ENCODE data around the gene PYCR2. TPM values are rescaled to one million over a fixed set of nuclear protein-coding genes. Genes with fewer than 3 reads are reported as not detected.

Gene PYCR2
- total and polyA plus RNA-seq, 10 of the 15 experiments (the other 5 are each of a cell fraction or from before 2014, with no cell fraction given), result 1.7 to 81.8 (median 54.9) TPM

DNA sequence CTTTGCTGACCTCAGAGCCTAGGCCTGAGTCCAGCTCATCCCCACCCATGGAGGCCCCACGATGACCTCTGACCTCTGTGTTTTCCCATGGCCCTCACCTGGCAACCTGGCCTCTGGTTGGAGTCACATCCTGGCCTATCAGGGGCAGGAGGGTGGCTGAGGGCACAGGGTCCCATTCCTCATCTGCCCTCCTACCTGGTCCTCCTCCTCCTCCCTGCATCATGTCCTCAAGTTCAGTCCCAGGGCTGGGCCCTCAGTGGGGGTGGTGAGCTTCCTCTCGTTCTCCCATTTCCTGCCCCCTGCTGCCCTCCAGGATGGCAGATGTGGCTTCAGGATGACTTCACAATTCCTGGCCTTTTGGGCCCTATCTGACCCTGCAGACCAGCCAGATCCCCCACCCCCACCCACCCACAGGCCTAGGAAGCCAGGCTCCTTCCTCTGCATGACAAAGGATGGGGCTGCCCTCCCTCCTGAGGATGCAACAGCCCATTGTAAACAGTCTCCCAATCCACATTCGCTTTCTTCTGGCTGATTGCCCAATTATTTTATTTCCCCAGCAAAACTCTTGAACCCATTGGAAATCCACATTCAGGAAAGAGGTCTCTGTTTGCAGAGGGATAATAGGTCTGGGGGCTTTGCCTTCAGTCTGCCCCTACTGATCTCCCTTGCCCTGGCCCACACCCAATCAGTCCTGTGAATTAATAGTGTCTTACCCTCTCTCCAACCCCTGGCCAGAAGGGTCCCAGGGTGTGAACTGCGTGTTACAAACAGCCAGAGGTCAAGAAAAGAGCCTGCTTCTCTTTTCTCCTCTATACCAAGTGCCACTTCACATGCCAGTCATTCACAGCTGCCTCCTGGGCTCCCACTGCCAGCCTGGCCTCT is 24.8 kb downstream of the PYCR2 start:
- ChIA-PET POLR2A (interaction anchor here (0.6 to 0.9 kb wide), 3 partner anchors 9 to 153 kb away, joined by 3 read pairs; no protein-coding TSS in a partner anchor), CTCF (interaction anchor here (0.6 to 1.5 kb wide), 5 partner anchors 13 to 122 kb away, joined by 3 to 4 read pairs (median 3); partner anchors contain the start of genes SRP9 and TMEM63A), SMC1A (ENCODE audit: uncharacterized antibody, unreplicated experiment) (no interaction called here), RAD21 (ENCODE audit: unreplicated experiment) (interaction anchor here (2.6 to 3.1 kb wide), 2 partner anchors 12 to 16 kb away, joined by 13 to 24 read pairs; partner anchors contain the start of gene TMEM63A)
- DNase-seq (ENCODE audit: low read depth, low spot score) (no peak), ATAC-seq (no peak), FAIRE-seq (no peak)
- no TSS peak for BruUV-seq (replicated peaks)
- Histone ChIP-seq H3K4me2 (ENCODE audit: control insufficient read depth, insufficient read depth) (no peak overlapping the region), H3K27me3 (replicated peaks in 1 of 2; ENCODE audit: control insufficient read depth in 2 of 2, insufficient read depth in 2 of 2, low read length in 1 of 2) (no peaks in the 10 kb centered on the region), H3K9me3 (replicated peaks; ENCODE audit: control insufficient read depth, insufficient read depth, low read length) (no peaks in the 10 kb centered on the region), H2AFZ (ENCODE audit: control insufficient read depth, low read depth, low read length) (no peak overlapping the region), H3K36me3 (ENCODE audit: control insufficient read depth in 2 of 2, insufficient read depth in 2 of 2, low read length in 1 of 2) (no peaks in the 10 kb centered on the region), H4K20me1 (ENCODE audit: control insufficient read depth, insufficient read depth) (no peaks in the 10 kb centered on the region), H3K4me3 (no peak overlapping the region), H3K9ac (ENCODE audit: control insufficient read depth, insufficient read depth, low read length) (no peak overlapping the region), H3K27ac (ENCODE audit: control insufficient read depth, insufficient read depth) (no peak overlapping the region), H3K4me1 (ENCODE audit: control insufficient read depth, insufficient read depth, low read length) (peaks cover 20% of the 10 kb centered on the region), H3K79me2 (ENCODE audit: control insufficient read depth, insufficient read depth, low read length) (no peaks in the 10 kb centered on the region)
- intact Hi-C loops (cut with micrococcal nuclease; ENCODE audit: unreplicated experiment) (no loop called here), in situ Hi-C loops (cut with MboI) (no loop called here)
- WGBS (ENCODE audit: insufficient coverage, insufficient replicate concordance, low lambda C conversion rate, missing lambda C conversion rate), result 58% methylated on average over 4 of the region's 4 CpGs
- TF ChIP-seq NR2F1 (conservative IDR thresholded peaks at IDR 0.05), result peak; percentile 78
- TF ChIP-seq POU2F2 (IDR thresholded peaks at IDR 0.05; ENCODE audit: borderline replicate concordance, low read depth, low read length), result no peak
- TF ChIP-seq NR2C1 (IDR thresholded peaks at IDR 0.05), result peak; percentile 48; the same call in 1 of the 2 replicates
